DND-41 (cell line): Measurements from ENCODE around the gene KDM1B.

Experiments used
- EZH2 ChIP-seq: IDR thresholded peaks from 3 replicates; pipeline ENCODE4 v1.6.1; 2012; ENCODE audit warnings: borderline replicate concordance, low read depth, mild to moderate bottlenecking, moderate library complexity, low read length, inconsistent platforms; ENCODE audit not compliant: severe bottlenecking
- TF ChIP-seq, protein P1 (sequence below): IDR thresholded peaks from 2 replicates; pipeline ENCODE4 v1.5.1; 2012; ENCODE audit warnings: borderline replicate concordance, low read length, moderate library complexity, mild to moderate bottlenecking; ENCODE audit not compliant: poor library complexity, severe bottlenecking; ENCODE audit errors: extremely low read depth

DNA sequence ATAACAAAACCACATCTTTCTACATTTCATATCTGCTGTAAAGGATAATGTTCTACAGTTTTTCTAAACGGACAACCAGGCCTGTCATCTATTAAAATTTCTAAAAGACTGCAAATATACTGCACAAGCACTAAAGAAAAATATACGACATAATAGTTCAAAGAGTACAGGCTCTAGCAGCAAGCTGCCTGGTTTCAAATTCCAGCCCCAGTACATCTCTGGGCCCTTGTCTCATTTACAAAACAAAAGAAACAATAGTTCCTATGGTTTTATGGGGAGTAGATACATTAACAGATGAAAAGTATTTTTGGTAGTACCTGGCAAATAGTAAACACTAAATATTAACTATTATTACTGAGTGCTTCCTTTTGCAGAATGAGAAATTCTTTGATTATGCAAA is 85.0 kb downstream of the KDM1B start:
- TF ChIP-seq, protein P1, sequence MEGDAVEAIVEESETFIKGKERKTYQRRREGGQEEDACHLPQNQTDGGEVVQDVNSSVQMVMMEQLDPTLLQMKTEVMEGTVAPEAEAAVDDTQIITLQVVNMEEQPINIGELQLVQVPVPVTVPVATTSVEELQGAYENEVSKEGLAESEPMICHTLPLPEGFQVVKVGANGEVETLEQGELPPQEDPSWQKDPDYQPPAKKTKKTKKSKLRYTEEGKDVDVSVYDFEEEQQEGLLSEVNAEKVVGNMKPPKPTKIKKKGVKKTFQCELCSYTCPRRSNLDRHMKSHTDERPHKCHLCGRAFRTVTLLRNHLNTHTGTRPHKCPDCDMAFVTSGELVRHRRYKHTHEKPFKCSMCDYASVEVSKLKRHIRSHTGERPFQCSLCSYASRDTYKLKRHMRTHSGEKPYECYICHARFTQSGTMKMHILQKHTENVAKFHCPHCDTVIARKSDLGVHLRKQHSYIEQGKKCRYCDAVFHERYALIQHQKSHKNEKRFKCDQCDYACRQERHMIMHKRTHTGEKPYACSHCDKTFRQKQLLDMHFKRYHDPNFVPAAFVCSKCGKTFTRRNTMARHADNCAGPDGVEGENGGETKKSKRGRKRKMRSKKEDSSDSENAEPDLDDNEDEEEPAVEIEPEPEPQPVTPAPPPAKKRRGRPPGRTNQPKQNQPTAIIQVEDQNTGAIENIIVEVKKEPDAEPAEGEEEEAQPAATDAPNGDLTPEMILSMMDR = no peak
- no peak for TF ChIP-seq EZH2
